Fibroblast of gingiva (primary cell): ENCODE measurements around the gene LIX1.
"Not testable (repeated sequence)": the region's sequence is repeated elsewhere in the genome, so short reads cannot be mapped to it uniquely, and the experiment has no call there.

Experiments used
- DNase-seq: peaks from one replicate; pipeline ENCODE4 v3.0.0-alpha.2; 2011; ENCODE audit warnings: low read depth

The LIX1 gene

GRCh38 chr5:97101189-97101910, 41.1 kb downstream of the LIX1 start:
- no peak for DNase-seq

GRCh38 chr5:97100476-97100875, 41.9 kb downstream of the LIX1 start:
- no peak for DNase-seq

GRCh38 chr5:97098922-97099321, 43.5 kb downstream of the LIX1 start:
- no peak for DNase-seq

GRCh38 chr5:97097326-97098230, 44.8 kb downstream of the LIX1 start:
- DNase-seq = no peak

- no peak for DNase-seq
These were observed 45.6 kb downstream of the LIX1 start for GRCh38 chr5:97096846-97097245.

- no peak for DNase-seq
These were observed 46.2 kb downstream of the LIX1 start for GRCh38 chr5:97096191-97096590.

- DNase-seq = no peak
These were observed 47.1 kb downstream of the LIX1 start for GRCh38 chr5:97095318-97095732.

GRCh38 chr5:97094579-97095317, 47.7 kb downstream of the LIX1 start:
- DNase-seq = no peak

- no peak for DNase-seq
These were observed 49.2 kb downstream of the LIX1 start for GRCh38 chr5:97093193-97093592.

GRCh38 chr5:97090944-97091343, 51.5 kb downstream of the LIX1 start:
- DNase-seq = no peak

- DNase-seq = no peak
These were observed 53.1 kb downstream of the LIX1 start for GRCh38 chr5:97089149-97089801.

- no peak for DNase-seq
These were observed 53.6 kb downstream of the LIX1 start for GRCh38 chr5:97088774-97089148.

GRCh38 chr5:97087138-97087537, 55.3 kb downstream of the LIX1 start:
- DNase-seq = no peak

- DNase-seq = no peak
These were observed 56.8 kb downstream of the LIX1 start for GRCh38 chr5:97085459-97086181.

GRCh38 chr5:97084782-97085458, 57.5 kb downstream of the LIX1 start:
- not testable (repeated sequence) for DNase-seq

- DNase-seq = no peak
These were observed 63.3 kb downstream of the LIX1 start for GRCh38 chr5:97078958-97079743.

GRCh38 chr5:97077246-97077645, 65.2 kb downstream of the LIX1 start:
- DNase-seq = no peak

- DNase-seq = no peak
These were observed 66.3 kb downstream of the LIX1 start for GRCh38 chr5:97076098-97076497.

- DNase-seq = no peak
These were observed 66.8 kb downstream of the LIX1 start for GRCh38 chr5:97075649-97076048.
